NCI-H2107 (cell line): ENCODE data around the gene RAMP3.

Source experiments
- DNase-seq: peaks from one replicate; lab custom pipeline; 2025; lab: John Stamatoyannopoulos, UW

The RAMP3 gene

DNA sequence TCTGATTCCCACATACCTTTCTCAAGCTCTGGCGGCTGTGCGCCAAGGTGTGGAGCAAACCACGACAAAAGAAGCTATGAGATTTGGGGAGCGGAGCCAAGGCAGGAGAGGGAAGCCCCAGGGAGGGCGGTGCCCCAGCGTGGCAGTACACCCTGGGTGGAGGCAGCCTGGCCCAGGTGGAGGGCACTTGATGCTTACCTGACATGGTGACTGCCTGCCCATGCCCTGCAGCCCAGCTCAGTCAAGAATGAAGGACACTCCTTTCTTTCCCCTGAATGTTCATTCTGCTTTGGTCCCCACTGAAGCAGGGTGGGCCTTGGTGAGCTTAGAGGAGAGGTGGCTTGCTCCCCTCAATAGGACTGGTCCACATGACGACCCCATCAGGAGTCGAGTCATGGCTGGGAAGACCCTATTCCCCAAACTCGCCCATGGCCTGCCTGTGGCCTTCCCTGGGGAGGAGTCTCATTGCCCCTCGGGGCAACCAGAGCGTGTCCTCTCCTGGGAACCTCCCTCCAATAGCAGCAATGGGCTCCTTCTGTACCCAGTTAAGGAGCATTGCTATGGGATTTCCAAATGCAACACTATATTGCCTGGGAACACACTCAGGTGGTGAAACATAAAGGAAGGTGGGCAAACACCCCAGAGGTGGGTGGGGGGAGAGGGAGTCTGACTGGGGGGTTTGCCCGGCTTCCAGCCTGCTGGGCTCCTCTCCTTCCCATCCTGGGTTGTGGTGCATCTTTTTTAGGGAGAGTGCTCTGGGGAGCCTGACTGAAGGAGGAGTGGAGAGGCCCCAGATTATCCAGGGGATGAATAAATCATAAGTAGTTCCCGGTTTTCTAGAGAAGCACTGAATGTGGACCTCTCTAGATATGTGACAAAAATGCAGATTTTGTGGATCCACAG lies 22.7 kb downstream of the RAMP3 start:
- no peak for DNase-seq

- DNase-seq, result no peak
Observed at GRCh38 chr7:45181286-45181960, 23.8 kb downstream of the RAMP3 start.

GRCh38 chr7:45181991-45182855 lies 24.6 kb downstream of the RAMP3 start:
- no peak for DNase-seq

GRCh38 chr7:45182856-45183710 lies 25.5 kb downstream of the RAMP3 start:
- no peak for DNase-seq

- no peak for DNase-seq
Observed at GRCh38 chr7:45183711-45184210, 26.2 kb downstream of the RAMP3 start.

- no peak for DNase-seq
Observed at GRCh38 chr7:45184326-45185027, 26.9 kb downstream of the RAMP3 start.

DNA sequence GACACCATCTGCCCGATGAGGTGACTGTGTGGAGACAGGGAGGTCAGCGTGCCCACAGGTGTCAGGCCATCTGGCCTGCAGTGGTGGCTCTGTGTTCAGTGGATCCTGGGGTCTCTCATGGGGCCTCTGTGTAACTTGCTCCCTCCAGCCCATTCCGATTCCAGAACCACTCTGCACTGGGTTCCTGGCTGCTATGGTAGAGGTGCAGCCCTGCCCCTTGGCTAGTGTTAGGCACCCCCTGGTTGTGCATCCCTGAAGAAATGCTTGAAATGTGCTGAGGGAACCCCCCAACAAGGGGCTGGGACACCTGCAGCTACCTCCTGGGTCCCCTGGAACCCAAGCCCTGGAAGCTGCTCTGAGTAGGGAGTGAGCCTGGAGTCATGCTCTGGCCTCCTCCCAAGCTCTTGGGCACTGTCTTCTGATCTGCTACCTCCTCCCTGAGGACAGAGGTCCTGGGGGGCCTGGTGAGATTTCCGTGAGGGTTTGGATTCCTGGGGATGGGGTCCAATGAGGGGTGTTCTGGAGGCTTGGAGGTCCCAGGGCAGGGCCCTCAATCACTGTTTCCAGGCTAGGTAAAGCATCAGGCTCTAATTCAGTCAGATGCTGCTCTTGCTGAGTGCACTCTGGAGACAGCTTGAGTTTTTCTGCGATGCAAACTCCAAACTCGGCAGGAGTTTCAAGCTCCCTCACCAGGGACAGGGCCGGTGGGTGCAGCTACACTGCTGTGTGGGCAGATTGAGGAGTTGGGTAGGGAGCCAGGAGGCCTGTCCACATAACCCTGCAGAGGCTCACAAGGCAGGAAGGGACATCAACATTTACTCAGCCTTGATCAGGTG lies 27.7 kb downstream of the RAMP3 start:
- DNase-seq, result no peak

- DNase-seq, result no peak
Observed at GRCh38 chr7:45185864-45186250, 28.3 kb downstream of the RAMP3 start.

DNA sequence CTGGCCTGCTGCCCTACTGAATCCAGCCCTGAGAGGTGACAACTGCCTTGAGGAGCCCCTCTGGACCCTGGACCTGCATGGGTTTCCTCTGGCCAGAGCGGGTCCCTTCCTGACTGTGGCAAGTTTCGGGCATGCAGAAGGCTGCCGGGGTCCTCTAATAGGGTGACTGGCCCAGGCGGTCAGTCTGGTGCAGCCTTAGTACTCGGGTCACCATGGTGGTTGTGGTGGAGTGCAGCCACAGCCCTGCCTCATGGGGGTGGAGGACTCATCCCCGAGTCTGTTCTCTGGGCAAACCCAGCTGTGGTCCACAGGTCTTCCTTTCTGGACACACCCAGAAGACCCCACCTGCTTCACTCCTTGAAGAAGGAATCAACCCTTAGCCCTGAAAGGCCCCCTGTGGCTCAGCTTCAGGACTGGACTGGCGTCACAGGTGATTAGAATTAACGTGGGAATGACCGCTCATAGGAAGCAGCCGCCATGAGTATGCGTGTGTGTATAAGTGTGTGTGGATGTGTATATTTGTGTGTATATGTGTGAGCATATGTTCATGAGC lies 28.7 kb downstream of the RAMP3 start:
- DNase-seq, result no peak

- DNase-seq, result no peak
Observed at GRCh38 chr7:45187089-45187945, 29.7 kb downstream of the RAMP3 start.

DNA sequence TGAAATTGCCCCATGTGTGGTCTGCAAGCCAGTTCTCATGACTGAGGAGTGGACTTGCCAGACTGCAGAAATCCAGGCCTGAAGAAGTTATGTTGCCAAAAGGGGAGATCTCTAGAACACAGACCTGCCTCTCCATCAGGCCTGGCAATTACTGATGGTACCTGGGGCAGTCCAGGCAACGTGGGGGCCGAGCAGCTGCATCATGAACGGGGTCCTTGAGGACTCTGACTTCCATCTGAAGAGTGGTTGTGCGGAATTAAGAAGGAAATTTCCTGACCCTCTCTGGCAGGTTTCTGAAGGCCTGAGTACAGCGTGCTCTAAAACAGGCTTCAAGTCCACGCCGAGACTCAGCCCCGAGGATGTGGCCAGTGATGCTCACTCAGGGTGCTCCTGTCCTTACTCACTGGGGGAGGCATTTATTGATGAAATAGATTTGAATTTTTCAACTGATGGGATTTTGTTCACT lies 30.4 kb downstream of the RAMP3 start:
- DNase-seq, result no peak

DNA sequence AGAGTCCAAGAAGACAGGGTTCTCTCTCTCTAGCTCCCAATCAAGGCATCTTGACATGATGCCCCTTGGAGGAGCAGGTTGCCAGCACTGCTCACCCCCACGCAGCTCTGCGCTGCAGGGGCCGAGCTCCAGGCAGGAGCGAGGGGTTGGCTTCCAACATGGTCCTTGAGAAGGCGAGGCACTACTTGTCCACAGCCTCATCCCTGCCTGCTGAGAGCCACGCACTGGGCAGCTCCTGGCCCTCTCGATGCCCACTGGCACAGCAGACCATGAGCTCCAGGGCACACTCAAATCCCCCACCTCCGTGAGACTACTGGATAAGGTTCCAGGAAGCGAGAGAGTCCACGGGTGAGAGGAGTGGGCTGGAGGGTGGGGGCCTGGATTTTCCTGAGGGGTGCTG lies 31.1 kb downstream of the RAMP3 start:
- DNase-seq, result no peak

DNA sequence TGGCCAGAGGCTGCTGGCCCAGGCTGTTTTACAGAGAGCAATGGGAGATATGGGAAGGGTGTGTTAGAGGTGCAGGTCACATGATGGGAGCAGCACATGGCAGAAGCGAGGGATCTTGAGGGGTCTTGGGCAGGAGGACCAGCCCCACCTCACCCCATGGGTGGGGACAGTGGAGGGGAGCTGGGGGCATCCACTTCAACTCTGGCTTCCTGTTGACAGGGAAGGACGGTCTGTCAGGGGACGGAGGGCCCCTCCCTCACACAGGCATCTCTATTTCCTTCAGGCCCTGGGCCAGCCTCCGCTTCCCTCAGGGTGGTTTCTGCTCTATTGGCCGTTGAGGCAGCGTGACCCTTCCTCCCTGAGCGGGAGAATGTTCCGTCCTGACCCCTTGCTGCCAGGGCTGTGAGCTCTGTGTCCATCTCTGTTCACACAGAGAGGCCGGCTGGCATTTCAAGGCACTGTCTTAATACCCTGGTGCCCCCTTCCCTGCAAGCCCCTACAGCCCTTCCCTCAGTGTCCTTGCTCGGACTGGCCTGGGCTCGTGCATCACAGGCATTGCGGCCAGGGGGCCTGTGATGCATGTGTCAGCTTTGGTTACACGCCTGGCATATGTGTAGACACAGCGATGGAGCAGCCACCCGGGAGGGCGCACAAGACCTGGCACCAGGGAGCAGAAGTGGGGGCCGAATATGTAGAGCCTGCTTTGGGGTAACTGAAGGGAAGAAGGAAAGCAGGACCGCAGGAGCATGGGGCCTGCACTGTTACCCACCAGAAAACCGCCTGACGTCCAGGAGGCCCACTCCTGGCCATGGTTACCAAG lies 31.8 kb downstream of the RAMP3 start:
- no peak for DNase-seq

GRCh38 chr7:45190406-45191165 lies 33.0 kb downstream of the RAMP3 start:
- DNase-seq, result no peak

GRCh38 chr7:45191396-45191795 lies 33.8 kb downstream of the RAMP3 start:
- DNase-seq, result no peak

- DNase-seq, result no peak
Observed at GRCh38 chr7:45192621-45193041, 35.0 kb downstream of the RAMP3 start.

- no peak for DNase-seq
Observed at GRCh38 chr7:45193828-45194227, 36.2 kb downstream of the RAMP3 start.
